H7 (cell line): ENCODE results near the gene CASP7. TPM values are rescaled to one million over a fixed set of nuclear protein-coding genes. Genes with fewer than 3 reads are reported as not detected.

Experiments
- DNase-seq: peaks from one replicate; pipeline ENCODE4 v3.0.0; 2012
- H3K27me3 ChIP-seq: 2 replicates; pipeline ENCODE4 v1.6.0; 2011; ENCODE audit warnings: mild to moderate bottlenecking, low read length; ENCODE audit not compliant: control insufficient read depth, insufficient read depth
- H3K36me3 ChIP-seq: replicated peaks from 2 replicates; pipeline ENCODE4 v1.5.1; 2011; ENCODE audit warnings: low read length; ENCODE audit not compliant: control insufficient read depth, insufficient read depth
- H3K4me3 ChIP-seq: 2 replicates; pipeline ENCODE4 v1.5.1; 2011; ENCODE audit warnings: low read depth, mild to moderate bottlenecking, control low read depth, low read length, moderate library complexity; ENCODE audit not compliant: insufficient read depth
- total RNA-seq: library from RNA; depleted of rRNA; stranded (reverse); fragments of >200 nt; shearing (Covaris generic); gene quantifications from 2 replicates; pipeline ENCODE4 v1.2.3, GENCODE V29; 2014; rRNA removed

The CASP7 gene
- total RNA-seq, 1 experiment from 2014 or later = 4.9 TPM

GRCh38 chr10:113775686-113776294 is 96.1 kb downstream of the CASP7 start:
- Histone ChIP-seq H3K27me3 (no peaks in the 10 kb centered on the region), H3K36me3 (no peaks in the 10 kb centered on the region), H3K4me3 (no peak overlapping the region)
- peak; percentile 36 for DNase-seq

- H3K36me3 ChIP-seq = no peaks in the 10 kb centered on the region
- no peaks in the 10 kb centered on the region for H3K27me3 ChIP-seq
- no peak for DNase-seq
- no peak overlapping the region for H3K4me3 ChIP-seq
Measured at GRCh38 chr10:113776553-113776952, 96.8 kb downstream of the CASP7 start.

Other genes starting within 250 kb of the CASP7 start
- not detected in 2 replicates for gene HABP2, start 126.9 kb upstream of the CASP7 start, total RNA-seq
- 0.03 TPM in 1 of 2 replicates, not detected in the other for gene NRAP, start 15.9 kb upstream of the CASP7 start, total RNA-seq
- gene PLEKHS1, start 71.8 kb downstream of the CASP7 start, total RNA-seq = not detected in 2 replicates
- 14.7 and 17.6 TPM in 2 replicates for gene DCLRE1A, start 174.2 kb downstream of the CASP7 start, total RNA-seq
- gene NHLRC2, start 174.7 kb downstream of the CASP7 start, total RNA-seq = 8.1 and 11.3 TPM in 2 replicates